NCI-H2227 (cell line): ENCODE data around the gene TTLL7.

ENCODE experiments used
- DNase-seq: peaks from one replicate; lab custom pipeline; 2025; ENCODE audit not compliant: unreplicated experiment; lab: John Stamatoyannopoulos, UW

The TTLL7 gene

GRCh38 chr1:83883979-83884378, 115.0 kb downstream of the TTLL7 start:
- DNase-seq: no peak

- DNase-seq: peak; percentile 52
These were observed 116.0 kb downstream of the TTLL7 start for GRCh38 chr1:83882906-83883305.

- DNase-seq: no peak
These were observed 126.4 kb downstream of the TTLL7 start for GRCh38 chr1:83872515-83872914.

DNA sequence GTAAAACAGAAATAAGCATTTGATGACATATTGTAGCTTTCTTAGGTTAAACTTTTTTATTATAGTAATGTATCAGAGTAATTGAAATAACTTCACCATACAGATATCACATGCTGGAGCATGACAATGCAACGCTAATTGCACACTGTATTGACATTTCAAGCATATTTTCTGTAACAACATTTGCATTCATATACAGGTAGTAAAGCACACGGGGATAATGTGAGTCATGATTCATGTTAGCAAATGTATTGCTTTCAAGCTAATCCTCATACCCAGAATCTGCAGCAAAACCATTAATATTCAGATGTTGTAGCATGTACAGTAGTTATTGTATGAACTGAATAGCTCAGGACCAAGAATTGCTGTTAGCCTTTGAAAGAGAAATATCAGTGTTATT, 133.9 kb downstream of the TTLL7 start:
- no peak for DNase-seq

DNA sequence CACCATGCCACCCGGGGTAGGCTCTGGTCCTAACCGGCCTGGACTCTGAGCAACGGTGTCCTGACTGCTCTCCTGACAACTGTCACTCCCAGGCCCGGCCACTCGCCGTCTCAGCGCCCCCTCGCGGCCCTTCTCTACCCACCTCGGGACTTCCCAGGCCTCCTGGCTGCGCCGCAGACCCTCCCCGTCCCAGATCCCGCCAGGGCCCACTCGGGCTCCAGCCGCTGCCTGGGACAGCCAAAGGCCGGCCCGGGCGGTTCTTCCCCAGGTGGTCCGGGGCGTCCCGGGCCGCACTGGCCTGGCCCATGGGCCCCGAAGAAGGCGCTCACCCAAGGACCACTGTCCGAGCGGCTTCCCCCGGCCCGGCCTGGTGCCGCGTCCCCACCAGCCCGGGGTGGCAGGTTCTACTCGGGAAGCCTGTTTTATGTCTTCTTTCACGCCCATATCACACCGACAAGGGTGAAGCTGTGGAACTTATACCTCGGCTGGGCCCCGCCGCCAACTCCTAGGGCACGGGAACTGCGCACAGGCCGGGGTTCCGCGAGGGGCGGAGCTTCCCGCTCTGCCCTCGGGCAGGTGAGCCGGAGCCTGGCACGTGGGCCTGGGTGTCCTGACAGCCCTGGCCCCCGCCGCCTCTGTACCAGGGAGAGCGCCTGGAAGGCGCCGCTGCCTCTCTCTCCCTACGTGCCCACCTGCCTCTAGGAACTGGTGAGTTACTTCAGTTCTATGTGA, 138.3 kb downstream of the TTLL7 start:
- DNase-seq: peak; percentile 19

GRCh38 chr1:83857716-83858115, 141.2 kb downstream of the TTLL7 start:
- no peak for DNase-seq

DNA sequence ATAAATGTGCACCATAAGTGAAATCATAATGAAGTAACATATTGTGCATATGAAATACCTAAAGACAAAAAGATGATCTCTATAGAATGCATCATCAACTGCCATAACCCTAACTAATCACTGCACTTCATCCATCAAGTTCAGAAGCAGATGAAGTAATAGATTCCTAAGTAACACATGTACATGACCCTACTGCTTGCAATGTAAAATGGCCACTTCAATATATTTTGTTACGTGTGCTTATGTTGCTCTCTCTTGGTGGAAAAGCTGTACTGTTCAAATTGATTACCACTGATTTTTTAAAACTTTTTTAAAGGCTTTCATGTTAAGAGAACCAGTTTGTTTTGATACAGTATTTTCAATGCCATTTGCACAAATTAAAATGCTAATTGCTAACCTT, 141.8 kb downstream of the TTLL7 start:
- DNase-seq: peak; percentile 21

GRCh38 chr1:83856381-83856780, 142.6 kb downstream of the TTLL7 start:
- no peak for DNase-seq

GRCh38 chr1:83854456-83854855, 144.5 kb downstream of the TTLL7 start:
- no peak for DNase-seq

GRCh38 chr1:83850834-83851233, 148.1 kb downstream of the TTLL7 start:
- DNase-seq: no peak

GRCh38 chr1:83849191-83850061, 149.5 kb downstream of the TTLL7 start:
- DNase-seq: no peak

DNA sequence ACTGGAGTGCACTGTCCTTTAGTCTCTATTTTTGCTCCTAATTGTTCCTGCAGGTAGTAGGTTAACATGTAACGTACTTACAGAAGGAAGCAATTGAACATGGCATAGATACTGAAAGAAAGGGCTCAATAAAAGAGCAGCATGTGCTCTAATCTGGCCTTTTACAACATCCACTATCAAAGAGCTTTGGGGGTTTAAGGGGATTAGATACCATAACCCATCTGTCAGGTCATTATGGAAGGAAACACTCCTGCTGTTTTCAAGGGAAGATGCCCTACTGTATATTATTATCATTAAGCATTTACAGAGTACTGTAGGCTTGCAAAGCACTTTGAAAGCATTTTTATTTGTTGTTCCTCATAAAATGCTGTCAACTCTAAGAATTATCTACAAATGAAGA, 152.8 kb downstream of the TTLL7 start:
- DNase-seq: peak; percentile 15

DNA sequence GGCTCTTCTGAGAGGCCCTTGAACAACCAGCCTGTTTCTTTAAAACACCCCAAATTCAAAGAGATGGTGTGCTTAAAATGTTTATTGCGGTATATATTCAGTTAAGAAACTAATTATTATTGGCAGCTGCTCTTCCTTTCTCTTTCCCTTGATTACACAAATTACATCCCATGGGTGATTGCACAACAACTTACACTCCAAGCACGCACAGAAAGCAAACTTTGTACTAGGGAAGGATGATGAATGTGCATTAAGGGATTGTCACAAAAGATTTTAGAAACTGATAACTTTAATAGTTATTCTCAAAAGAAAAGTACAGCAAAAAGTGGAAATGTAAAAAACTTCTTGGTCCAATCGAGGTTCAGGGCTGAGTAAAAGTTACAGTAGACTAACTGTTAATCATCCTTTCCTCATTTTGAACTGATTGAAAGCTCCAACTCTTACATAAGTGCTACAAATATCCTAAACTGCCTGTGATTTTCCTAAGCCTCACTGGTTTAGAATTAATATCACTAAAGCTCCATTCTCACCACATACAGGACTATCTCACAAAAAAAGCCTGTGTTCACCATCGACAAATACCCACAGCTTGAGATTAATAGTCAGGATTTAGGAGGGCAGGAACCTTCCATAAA, 153.4 kb downstream of the TTLL7 start:
- DNase-seq: no peak

GRCh38 chr1:83844546-83844945, 154.4 kb downstream of the TTLL7 start:
- no peak for DNase-seq

DNA sequence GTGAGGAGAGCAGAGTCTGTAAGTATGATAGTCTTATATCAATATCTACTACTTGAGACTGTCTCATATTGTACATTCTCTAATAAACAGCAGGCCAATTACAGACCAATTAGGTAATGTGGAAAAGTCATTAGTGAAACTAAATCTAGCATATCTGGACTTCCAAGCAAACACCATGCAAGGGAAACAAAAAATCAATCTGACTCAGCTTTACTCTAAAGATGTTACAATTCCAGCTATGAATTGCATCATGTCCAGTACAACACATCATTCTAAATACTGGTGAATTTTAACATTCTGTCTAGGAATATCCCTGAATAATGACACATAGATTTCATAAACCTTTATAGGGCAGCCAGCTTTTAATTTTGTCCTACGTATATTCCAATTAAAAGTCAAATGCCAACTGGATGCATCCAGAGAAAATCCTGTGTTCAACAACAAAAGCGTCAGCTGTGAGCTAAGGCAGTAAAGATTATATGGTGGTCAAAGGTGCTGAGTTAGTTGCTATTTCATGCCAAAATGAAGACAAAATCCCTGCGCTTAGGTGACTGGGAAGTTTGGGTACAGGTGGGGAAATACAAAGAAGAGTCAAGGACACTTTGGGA, 159.3 kb downstream of the TTLL7 start:
- no peak for DNase-seq

- no peak for DNase-seq
These were observed 160.4 kb downstream of the TTLL7 start for GRCh38 chr1:83838573-83838972.

GRCh38 chr1:83836543-83836942, 162.4 kb downstream of the TTLL7 start:
- DNase-seq: no peak

- DNase-seq: no peak
These were observed 164.2 kb downstream of the TTLL7 start for GRCh38 chr1:83834621-83835264.

DNA sequence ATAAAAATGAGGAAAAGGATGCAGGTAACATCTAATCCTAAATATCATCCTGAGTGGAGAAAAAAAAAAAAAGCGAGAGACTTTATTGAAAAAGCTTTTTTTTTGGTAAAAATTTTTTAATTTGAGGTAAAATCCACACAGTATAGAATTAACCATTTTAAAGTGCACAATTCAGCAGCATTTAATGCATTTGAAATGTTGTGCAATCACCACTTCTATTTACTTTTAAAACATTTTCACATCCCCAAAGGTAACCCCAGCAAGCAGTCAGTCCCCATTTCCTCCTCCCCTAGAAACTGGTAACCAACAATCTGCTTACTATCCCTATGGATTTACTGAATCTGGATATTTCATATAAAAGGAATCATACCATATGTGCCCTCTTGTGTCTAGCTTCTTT, 166.7 kb downstream of the TTLL7 start:
- DNase-seq: no peak

GRCh38 chr1:83829106-83829505, 169.8 kb downstream of the TTLL7 start:
- no peak for DNase-seq

DNA sequence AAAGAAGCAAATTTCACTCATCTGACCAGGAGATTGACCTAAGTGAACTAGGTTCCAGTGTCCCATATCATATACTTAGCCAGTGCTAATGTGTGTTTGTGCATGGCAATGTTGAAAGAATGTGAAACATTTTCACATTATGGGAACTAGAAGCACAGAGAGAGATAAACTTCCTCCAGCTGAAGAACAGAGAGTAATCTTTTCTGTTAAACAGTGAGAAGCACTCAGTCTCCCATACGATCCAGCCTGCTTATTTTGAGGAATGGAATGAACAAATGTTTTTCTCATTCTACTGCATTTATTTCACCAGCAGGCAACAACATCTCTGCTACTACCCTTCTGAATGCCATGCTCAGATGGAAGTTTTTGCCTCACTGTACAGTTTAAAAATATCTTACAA, 170.5 kb downstream of the TTLL7 start:
- DNase-seq: no peak
